IPS-18c (cell line): ENCODE data around the gene PIH1D1.

ENCODE experiments used
- H3K4me3 ChIP-seq: 2 replicates; pipeline ENCODE4 v1.7.0; 2013; ENCODE audit warnings: low read depth, mild to moderate bottlenecking, low read length, moderate library complexity; ENCODE audit not compliant: insufficient read depth
- H3K9me3 ChIP-seq: one replicate; pipeline ENCODE4 v1.6.1; 2013; ENCODE audit warnings: mild to moderate bottlenecking, low read length, moderate library complexity; ENCODE audit not compliant: control insufficient read depth, insufficient read depth

The PIH1D1 gene

DNA sequence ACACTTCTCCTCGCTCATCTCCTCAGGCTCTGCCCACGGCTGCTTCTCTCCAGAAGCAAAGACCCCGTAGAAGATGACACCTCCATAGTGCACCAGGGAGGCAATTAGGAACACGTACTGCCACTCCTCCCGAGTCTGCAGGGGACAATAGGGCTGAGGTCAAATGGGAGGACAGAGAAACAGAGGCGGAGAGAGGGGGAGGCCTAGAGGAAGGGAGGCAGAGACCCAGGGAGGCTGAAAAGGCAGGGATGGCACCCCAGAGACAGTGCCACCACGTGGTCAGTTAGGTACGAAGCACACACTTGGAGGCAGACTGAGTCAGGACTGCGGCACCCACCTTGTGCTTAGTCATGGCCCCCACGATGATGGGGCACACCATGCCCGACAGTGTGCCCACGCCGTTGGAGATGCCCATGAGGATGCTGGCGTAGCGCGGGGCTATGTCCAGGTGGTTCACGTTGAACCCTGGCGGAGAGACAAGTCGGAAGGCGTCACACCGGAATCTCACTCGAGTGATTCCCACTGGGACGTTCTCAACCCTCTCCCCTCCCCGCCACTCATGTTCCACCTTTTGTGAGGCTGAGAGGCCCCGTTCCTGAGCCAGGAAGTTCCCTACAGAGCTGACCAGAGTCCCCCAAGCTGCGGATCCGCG lies 20.8 kb downstream of the PIH1D1 start:
- no peak overlapping the region for H3K4me3 ChIP-seq
- H3K9me3 ChIP-seq, result peaks cover 2% of the 10 kb centered on the region

DNA sequence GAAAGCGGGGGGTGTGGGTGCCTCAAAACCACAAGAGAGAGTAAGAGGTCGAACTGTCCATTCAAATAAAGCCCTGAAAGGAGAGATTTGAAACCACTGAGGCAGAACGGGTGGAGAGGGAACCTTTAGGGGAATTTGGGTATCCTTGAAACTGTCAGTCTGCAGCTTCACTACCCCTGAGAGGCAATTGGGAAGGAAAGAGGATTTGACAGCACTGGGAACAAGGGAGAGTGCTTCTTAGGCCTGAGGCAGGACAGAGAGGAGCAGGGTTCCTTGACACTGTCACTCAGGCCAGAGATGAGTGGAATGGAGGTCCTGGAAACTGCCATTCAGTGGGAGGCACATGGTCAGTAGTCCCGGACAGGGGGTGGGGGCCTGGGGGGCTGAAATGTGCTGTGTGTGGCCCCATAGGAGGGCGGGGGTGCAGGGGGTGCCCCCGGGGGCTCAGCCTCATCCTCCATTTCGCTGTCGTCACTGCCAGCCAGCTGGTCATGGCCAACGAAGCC lies 21.4 kb downstream of the PIH1D1 start:
- peaks cover 2% of the 10 kb centered on the region for H3K9me3 ChIP-seq
- H3K4me3 ChIP-seq, result no peak overlapping the region

- Histone ChIP-seq H3K4me3 (peak overlapping the region; percentile 50), H3K9me3 (peaks cover 4% of the 10 kb centered on the region)
Measured at GRCh38 chr19:49428547-49429451, 22.8 kb downstream of the PIH1D1 start.

- H3K4me3 ChIP-seq, result peak overlapping the region; percentile 50
- peaks cover 4% of the 10 kb centered on the region for H3K9me3 ChIP-seq
Measured at GRCh38 chr19:49427855-49428546, 23.6 kb downstream of the PIH1D1 start.

- Histone ChIP-seq H3K4me3 (no peak overlapping the region), H3K9me3 (peaks cover 4% of the 10 kb centered on the region)
Measured at GRCh38 chr19:49427339-49427738, 24.3 kb downstream of the PIH1D1 start.

GRCh38 chr19:49425922-49426592 lies 25.6 kb downstream of the PIH1D1 start:
- H3K4me3 ChIP-seq, result peak overlapping the region; percentile 32; the same call in 1 of the 2 replicates
- peaks cover 2% of the 10 kb centered on the region for H3K9me3 ChIP-seq

- Histone ChIP-seq H3K4me3 (peak within 1 kb of the TSS; percentile 32; the same call in 1 of the 2 replicates), H3K9me3 (peaks cover 2% of the 10 kb centered on the region)
Measured at GRCh38 chr19:49425178-49425577, 26.4 kb downstream of the PIH1D1 start, which contains the start of gene GFY. TSS of gene GFY (plus strand) at chr19:49425388. CDS start at chr19:49426431, 1,043 bp downstream.

DNA sequence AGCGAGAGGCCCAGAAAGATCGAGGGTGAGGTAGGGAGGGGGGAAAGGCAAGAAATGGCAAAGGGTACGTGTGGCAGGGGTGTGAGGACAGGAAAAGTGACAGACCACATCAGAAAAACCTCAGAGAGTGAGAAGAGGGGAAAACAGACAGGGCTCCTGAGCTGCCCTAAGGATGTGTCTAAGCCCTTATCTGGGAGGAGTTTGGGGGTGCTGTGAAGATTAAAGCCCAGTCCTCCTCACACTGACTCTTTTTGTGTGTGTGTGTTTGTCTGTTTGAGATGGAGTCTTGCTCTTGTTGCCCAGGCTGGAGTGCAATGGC lies 27.7 kb downstream of the PIH1D1 start:
- Histone ChIP-seq H3K9me3 (peaks cover 2% of the 10 kb centered on the region), H3K4me3 (no peak overlapping the region)

DNA sequence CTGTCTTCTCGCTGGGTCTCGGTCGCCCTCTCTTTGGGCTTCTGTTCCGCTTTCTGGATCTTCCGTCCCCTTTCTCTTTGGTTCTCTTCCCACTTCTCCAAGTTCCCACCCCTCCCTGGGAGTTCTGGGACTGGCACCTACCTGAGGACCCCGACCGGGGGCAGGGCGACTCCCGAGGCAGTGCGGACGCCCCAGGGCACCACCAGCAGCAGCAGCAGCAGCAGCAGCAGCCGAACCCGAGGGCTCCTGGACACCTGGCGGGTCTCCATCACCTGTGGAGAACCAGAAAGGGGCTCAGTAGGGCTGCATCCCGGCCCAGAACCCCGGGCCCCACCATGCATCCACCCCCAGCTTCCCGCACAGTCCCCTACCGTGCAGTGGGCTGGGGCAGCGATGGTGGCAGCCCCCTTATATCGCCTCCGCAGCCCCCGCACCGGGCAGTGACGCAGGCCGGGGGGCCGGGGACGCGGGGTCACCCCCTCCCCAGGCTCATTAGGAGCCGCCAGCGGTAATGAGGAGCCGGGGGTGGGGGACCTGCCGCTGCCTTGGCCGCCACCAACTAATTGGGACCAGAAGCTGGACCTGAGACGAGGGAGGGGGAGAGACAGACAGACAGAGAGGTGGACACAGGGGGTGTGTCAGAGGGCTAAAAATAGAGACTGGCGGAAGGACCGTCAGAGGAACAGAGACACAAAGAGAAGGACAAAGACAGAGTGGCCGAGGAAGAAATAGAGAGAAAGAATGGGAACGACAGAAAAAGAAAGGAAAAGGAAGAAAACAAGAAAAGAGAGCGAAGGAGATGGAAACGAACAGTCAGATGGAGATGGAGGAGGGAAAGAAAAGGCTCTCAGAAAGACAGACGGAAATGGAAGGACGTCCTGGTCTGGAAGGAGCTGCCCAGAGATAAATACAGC lies 28.3 kb downstream of the PIH1D1 start, which contains the start of gene PTH2:
PTH2 (minus strand) TSS at position 371 of the 914 bp plus-strand sequence; CDS start at position 269, 102 bp downstream.
- H3K9me3 ChIP-seq, result peaks cover 2% of the 10 kb centered on the region
- H3K4me3 ChIP-seq, result peak within 1 kb of the TSS; percentile 51

DNA sequence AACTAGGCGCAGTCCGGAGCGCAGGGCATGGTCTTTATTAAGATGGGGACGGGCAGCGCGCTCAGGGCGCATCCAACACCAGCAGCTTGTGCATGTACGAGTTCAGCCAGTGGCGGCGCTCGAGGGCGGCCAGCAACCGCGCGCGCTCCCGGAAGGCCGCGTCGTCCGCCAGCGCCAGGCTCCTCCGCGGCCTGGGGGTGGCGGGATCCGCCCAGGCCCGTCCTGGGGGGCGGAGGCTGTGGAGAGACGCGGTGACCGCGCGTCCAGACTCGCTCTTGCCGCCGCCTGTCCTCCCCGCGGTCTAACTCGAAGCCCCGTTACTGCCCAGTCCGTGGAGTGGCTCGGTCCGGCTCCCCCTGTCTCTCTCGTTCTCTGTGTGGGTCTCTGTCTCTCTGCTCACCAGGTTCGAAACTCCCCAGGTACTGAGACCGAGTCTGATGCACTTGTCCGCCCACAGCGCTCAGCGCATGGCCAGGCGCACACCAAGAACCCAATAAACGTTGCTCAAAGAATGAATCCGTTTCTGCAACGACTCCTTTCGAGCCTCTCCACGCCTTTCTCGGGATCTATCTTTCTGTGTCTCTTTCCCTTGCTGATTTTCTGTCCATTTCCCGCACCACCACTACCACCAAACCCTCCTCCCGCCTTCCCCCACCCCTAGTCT lies 29.1 kb downstream of the PIH1D1 start:
- Histone ChIP-seq H3K4me3 (peak overlapping the region; percentile 51), H3K9me3 (peaks cover 2% of the 10 kb centered on the region)

- Histone ChIP-seq H3K9me3 (peaks cover 2% of the 10 kb centered on the region), H3K4me3 (no peak overlapping the region)
Measured at GRCh38 chr19:49421878-49422202, 29.8 kb downstream of the PIH1D1 start.

GRCh38 chr19:49421039-49421877 lies 30.4 kb downstream of the PIH1D1 start:
- Histone ChIP-seq H3K9me3 (peaks cover 2% of the 10 kb centered on the region), H3K4me3 (no peak overlapping the region)

- Histone ChIP-seq H3K4me3 (no peak overlapping the region), H3K9me3 (peaks cover 2% of the 10 kb centered on the region)
Measured at GRCh38 chr19:49420227-49420626, 31.4 kb downstream of the PIH1D1 start.

DNA sequence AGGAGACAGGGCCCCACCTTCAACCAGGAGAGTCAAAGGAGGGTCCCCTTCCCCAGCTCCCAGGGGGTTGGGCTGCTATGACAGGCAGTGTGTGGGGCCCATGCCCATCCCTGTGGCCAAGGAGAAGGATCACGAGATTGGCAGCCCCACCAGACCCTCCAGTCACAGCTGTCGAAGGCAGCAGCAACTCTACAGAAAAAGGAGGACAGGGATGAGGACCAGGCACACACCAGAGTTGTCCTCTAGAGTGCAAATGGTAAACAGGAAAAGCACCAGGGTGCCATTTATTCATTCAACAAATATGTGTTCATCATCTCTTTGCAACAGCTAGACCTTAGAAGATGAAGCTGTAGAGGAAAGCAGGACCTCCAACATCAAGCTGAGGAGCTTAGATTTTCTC lies 32.4 kb downstream of the PIH1D1 start:
- Histone ChIP-seq H3K4me3 (no peak overlapping the region), H3K9me3 (no peaks in the 10 kb centered on the region)

- no peak overlapping the region for H3K4me3 ChIP-seq
- no peaks in the 10 kb centered on the region for H3K9me3 ChIP-seq
Measured at GRCh38 chr19:49418511-49418910, 33.1 kb downstream of the PIH1D1 start.
